Hepatocyte (in vitro differentiated cells): ENCODE data around the gene GRIK4.

ENCODE experiments used
- EZH2 ChIP-seq: fragments of 200-600 bp; sonication (generic); IDR thresholded peaks from 2 replicates; pipeline ENCODE4 v1.6.1; 2016; ENCODE audit warnings: antibody characterized with exemption, mild to moderate bottlenecking, borderline replicate concordance
- TF ChIP-seq, protein P1 (sequence below): fragments of 200-600 bp; sonication (generic); IDR thresholded peaks from 2 replicates; pipeline ENCODE4 v1.5.1; 2016; ENCODE audit warnings: antibody characterized with exemption, mild to moderate bottlenecking; ENCODE audit not compliant: poor library complexity

DNA sequence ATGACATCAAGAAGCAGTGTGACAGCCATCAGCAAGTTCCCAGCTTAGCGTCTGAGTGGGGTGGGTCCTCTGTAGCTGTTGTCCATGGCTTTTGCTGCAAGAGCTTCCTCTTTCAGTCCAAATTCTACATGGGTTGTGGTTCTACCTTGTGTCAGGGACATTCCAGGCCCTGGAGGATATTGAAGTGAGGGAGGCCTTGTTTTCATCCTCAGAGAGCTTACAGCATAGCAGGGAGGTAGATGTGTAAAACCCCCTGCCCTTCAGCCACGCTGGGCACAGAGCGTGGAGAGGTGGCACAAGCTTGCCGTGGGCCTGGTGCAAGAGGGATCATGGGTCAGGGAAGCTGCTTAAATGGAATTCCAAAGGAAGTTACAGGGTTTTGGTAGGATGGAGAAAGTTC lies 93.9 kb downstream of the GRIK4 start:
- TF ChIP-seq, protein P1, sequence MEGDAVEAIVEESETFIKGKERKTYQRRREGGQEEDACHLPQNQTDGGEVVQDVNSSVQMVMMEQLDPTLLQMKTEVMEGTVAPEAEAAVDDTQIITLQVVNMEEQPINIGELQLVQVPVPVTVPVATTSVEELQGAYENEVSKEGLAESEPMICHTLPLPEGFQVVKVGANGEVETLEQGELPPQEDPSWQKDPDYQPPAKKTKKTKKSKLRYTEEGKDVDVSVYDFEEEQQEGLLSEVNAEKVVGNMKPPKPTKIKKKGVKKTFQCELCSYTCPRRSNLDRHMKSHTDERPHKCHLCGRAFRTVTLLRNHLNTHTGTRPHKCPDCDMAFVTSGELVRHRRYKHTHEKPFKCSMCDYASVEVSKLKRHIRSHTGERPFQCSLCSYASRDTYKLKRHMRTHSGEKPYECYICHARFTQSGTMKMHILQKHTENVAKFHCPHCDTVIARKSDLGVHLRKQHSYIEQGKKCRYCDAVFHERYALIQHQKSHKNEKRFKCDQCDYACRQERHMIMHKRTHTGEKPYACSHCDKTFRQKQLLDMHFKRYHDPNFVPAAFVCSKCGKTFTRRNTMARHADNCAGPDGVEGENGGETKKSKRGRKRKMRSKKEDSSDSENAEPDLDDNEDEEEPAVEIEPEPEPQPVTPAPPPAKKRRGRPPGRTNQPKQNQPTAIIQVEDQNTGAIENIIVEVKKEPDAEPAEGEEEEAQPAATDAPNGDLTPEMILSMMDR, result no peak
- no peak for TF ChIP-seq EZH2
